HL-60 (cell line): Measurements from ENCODE around the gene BATF3.

Source experiments
- CTCF ChIP-seq: IDR thresholded peaks from one replicate; pipeline ENCODE4 v1.5.1; 2011; ENCODE audit warnings: low read length, control low read depth, inconsistent platforms; ENCODE audit not compliant: insufficient read depth
- GABPA ChIP-seq: IDR thresholded peaks from 2 replicates; pipeline ENCODE4 v1.6.1; 2012; ENCODE audit warnings: low read depth
- POLR2AphosphoS5 ChIP-seq: IDR thresholded peaks from 2 replicates; pipeline ENCODE4 v1.6.1; 2012; ENCODE audit warnings: low read depth
- SPI1 ChIP-seq: IDR thresholded peaks from 2 replicates; pipeline ENCODE4 v1.6.1; 2012; ENCODE audit warnings: low read depth, mild to moderate bottlenecking, borderline replicate concordance

GRCh38 chr1:212666116-212666775 lies 33.4 kb downstream of the BATF3 start:
- TF ChIP-seq CTCF, result no peak
- no peak for TF ChIP-seq POLR2AphosphoS5
- TF ChIP-seq GABPA, result no peak
- no peak for TF ChIP-seq SPI1
